Iris pigment epithelial cell (primary cell): ENCODE results near the gene TCFL5.
A peak's percentile ranks its signal among the peaks of the same experiment; 100 is the strongest.

ENCODE experiments used
- DNase-seq: peaks from one replicate; pipeline ENCODE4 v3.0.0-alpha.2; 2011; ENCODE audit warnings: low read depth

Gene TCFL5

GRCh38 chr20:62821726-62822210 lies 39.9 kb downstream of the TCFL5 start:
- no peak for DNase-seq

GRCh38 chr20:62820962-62821725 lies 40.5 kb downstream of the TCFL5 start:
- no peak for DNase-seq

GRCh38 chr20:62820208-62820961 lies 41.2 kb downstream of the TCFL5 start:
- DNase-seq = no peak

- peak; percentile 48 for DNase-seq
Observed at GRCh38 chr20:62819494-62820174, 42.0 kb downstream of the TCFL5 start.

- no peak for DNase-seq
Observed at GRCh38 chr20:62818592-62819493, 42.8 kb downstream of the TCFL5 start.

- no peak for DNase-seq
Observed at GRCh38 chr20:62817975-62818591, 43.5 kb downstream of the TCFL5 start.

- no peak for DNase-seq
Observed at GRCh38 chr20:62816884-62817873, 44.4 kb downstream of the TCFL5 start, which contains the start of gene COL9A3. COL9A3 (plus strand) TSS chr20:62817050; CDS start chr20:62817065, 15 bp downstream.

GRCh38 chr20:62816031-62816883 lies 45.4 kb downstream of the TCFL5 start:
- peak; percentile 43 for DNase-seq

GRCh38 chr20:62815066-62815991 lies 46.3 kb downstream of the TCFL5 start:
- DNase-seq = peak; percentile 64

- no peak for DNase-seq
Observed at GRCh38 chr20:62814709-62815065, 46.9 kb downstream of the TCFL5 start.

GRCh38 chr20:62814060-62814708 lies 47.4 kb downstream of the TCFL5 start:
- DNase-seq = no peak

GRCh38 chr20:62813588-62813987 lies 48.0 kb downstream of the TCFL5 start:
- DNase-seq = no peak

GRCh38 chr20:62812907-62813200 lies 48.8 kb downstream of the TCFL5 start:
- no peak for DNase-seq

GRCh38 chr20:62812181-62812906 lies 49.3 kb downstream of the TCFL5 start:
- no peak for DNase-seq

- DNase-seq = no peak
Observed at GRCh38 chr20:62811720-62812119, 49.9 kb downstream of the TCFL5 start.

GRCh38 chr20:62811320-62811719 lies 50.3 kb downstream of the TCFL5 start:
- no peak for DNase-seq
